Mesenchymal stem cell (in vitro differentiated cells and primary cell): ENCODE data around the gene ZWILCH. TPM values are rescaled to one million over a fixed set of nuclear protein-coding genes. Genes with fewer than 3 reads are reported as not detected.
A peak's percentile ranks its signal among the peaks of the same experiment; 100 is the strongest.

Experiments
- DNase-seq: peaks from one replicate; pipeline ENCODE4 v3.0.0-alpha.2; 2013
- H2AFZ ChIP-seq: one replicate; pipeline ENCODE4 v1.6.1; 2013; ENCODE audit warnings: low read depth, mild to moderate bottlenecking, control low read depth, inconsistent platforms, low read length, moderate library complexity
- H2AK5ac ChIP-seq: 2 replicates; pipeline ENCODE4 v1.6.1; 2013; ENCODE audit warnings: low read length, moderate library complexity, mild to moderate bottlenecking, inconsistent platforms; ENCODE audit not compliant: severe bottlenecking
- H2BK120ac ChIP-seq: one replicate; pipeline ENCODE4 v1.6.1; 2013; ENCODE audit warnings: low read depth, mild to moderate bottlenecking, inconsistent platforms, low read length, moderate library complexity
- H2BK12ac ChIP-seq, 2 experiments: one replicate each; pipeline ENCODE4 v1.6.1; 2013; ENCODE audit warnings: inconsistent platforms in 2 of 2, low read length in 2 of 2, mild to moderate bottlenecking in 2 of 2, moderate library complexity in 2 of 2, control low read depth in 1 of 2
- H2BK15ac ChIP-seq: one replicate; pipeline ENCODE4 v1.6.1; 2013; ENCODE audit warnings: mild to moderate bottlenecking, low read depth, inconsistent platforms; ENCODE audit not compliant: poor library complexity, severe bottlenecking
- H2BK5ac ChIP-seq: 2 replicates; pipeline ENCODE4 v1.6.1; 2013; ENCODE audit warnings: low read depth, mild to moderate bottlenecking, low read length, control low read depth, inconsistent platforms; ENCODE audit not compliant: poor library complexity, severe bottlenecking
- H3K14ac ChIP-seq, 2 experiments: one replicate each; pipeline ENCODE4 v1.6.1; 2013; ENCODE audit warnings: inconsistent platforms in 2 of 2, low read length in 2 of 2, control low read depth in 1 of 2, mild to moderate bottlenecking in 1 of 2, moderate library complexity in 1 of 2
- H3K18ac ChIP-seq, 2 experiments: one replicate each; pipeline ENCODE4 v1.6.1; 2013; ENCODE audit warnings: inconsistent platforms in 2 of 2, low read length in 2 of 2, control low read depth in 1 of 2, low read depth in 1 of 2, mild to moderate bottlenecking in 1 of 2
- H3K23ac ChIP-seq, 2 experiments: one replicate each; pipeline ENCODE4 v1.6.1; 2013; ENCODE audit warnings: inconsistent platforms in 2 of 2, low read length in 2 of 2, mild to moderate bottlenecking in 2 of 2, moderate library complexity in 2 of 2, control low read depth in 1 of 2
- H3K27ac ChIP-seq: 2 replicates; pipeline ENCODE4 v1.5.1; 2013; ENCODE audit warnings: mild to moderate bottlenecking, moderate library complexity, low read length, control low read depth, inconsistent platforms; ENCODE audit not compliant: poor library complexity, severe bottlenecking
- H3K27me3 ChIP-seq, 2 experiments: 2 replicates each; pipeline versions ENCODE4 v1.6.1 to v1.7.0; 2013; ENCODE audit warnings: low read length in 2 of 2, mild to moderate bottlenecking in 2 of 2, moderate library complexity in 2 of 2, control low read depth in 1 of 2, inconsistent platforms in 1 of 2; ENCODE audit not compliant: control insufficient read depth in 1 of 2, insufficient read depth in 1 of 2
- H3K36me3 ChIP-seq, 2 experiments: 2 replicates each; pipeline versions ENCODE4 v1.6.1 to v1.7.0; 2013; ENCODE audit warnings: low read length in 2 of 2, control low read depth in 1 of 2, inconsistent platforms in 1 of 2, low read depth in 1 of 2, mild to moderate bottlenecking in 1 of 2; ENCODE audit not compliant: insufficient read depth in 2 of 2, control insufficient read depth in 1 of 2
- H3K4ac ChIP-seq, 2 experiments: one replicate each; pipeline ENCODE4 v1.6.1; 2013; ENCODE audit warnings: inconsistent platforms in 2 of 2, low read length in 2 of 2, mild to moderate bottlenecking in 2 of 2, moderate library complexity in 2 of 2, control low read depth in 1 of 2, low read depth in 1 of 2
- H3K4me1 ChIP-seq: 2 replicates; pipeline ENCODE4 v1.6.1; 2013; ENCODE audit warnings: low read depth, low read length, control low read depth; ENCODE audit not compliant: control insufficient read depth, insufficient read depth
- H3K4me2 ChIP-seq: 2 replicates; pipeline ENCODE4 v1.6.1; 2013; ENCODE audit warnings: low read length, mild to moderate bottlenecking, inconsistent platforms; ENCODE audit not compliant: poor library complexity, severe bottlenecking
- H3K4me3 ChIP-seq, 2 experiments: 2 replicates each; pipeline versions ENCODE4 v1.5.1 to v1.7.0; 2013; ENCODE audit warnings: low read length in 2 of 2, mild to moderate bottlenecking in 2 of 2, control low read depth in 1 of 2, low read depth in 1 of 2; ENCODE audit not compliant: insufficient read depth in 1 of 2
- H3K79me1 ChIP-seq: replicated peaks from 2 replicates; pipeline ENCODE4 v1.6.1; 2013; ENCODE audit warnings: mild to moderate bottlenecking, control low read depth, low read length, inconsistent platforms; ENCODE audit not compliant: poor library complexity, severe bottlenecking
- H3K9ac ChIP-seq: 2 replicates; pipeline ENCODE4 v1.7.0; 2013; ENCODE audit warnings: mild to moderate bottlenecking, low read length, moderate library complexity
- H3K9me3 ChIP-seq: 2 replicates; pipeline ENCODE4 v1.7.0; 2013; ENCODE audit warnings: mild to moderate bottlenecking, low read length; ENCODE audit not compliant: control insufficient read depth
- H4K8ac ChIP-seq: one replicate; pipeline ENCODE4 v1.6.1; 2013; ENCODE audit warnings: inconsistent platforms, mild to moderate bottlenecking, low read length, moderate library complexity
- H4K91ac ChIP-seq: one replicate; pipeline ENCODE4 v1.6.1; 2013; ENCODE audit warnings: mild to moderate bottlenecking, low read length, inconsistent platforms
- WGBS: methylation state at CpG from one replicate; pipeline ENCODE4 v1.1.7; 2013; ENCODE audit warnings: mixed read lengths; 5-methylcytosine and 5-hydroxymethylcytosine counted together
- polyA plus RNA-seq, 2 experiments: library from polyadenylated mRNA; stranded (reverse); fragments of 200-250 nt; gene quantifications; one replicate each; pipeline ENCODE4 v1.2.3, GENCODE V29; 2013

Gene ZWILCH
- polyA plus RNA-seq (2013, experiment 1 of 2): 6.7 TPM
- polyA plus RNA-seq (2013, experiment 2 of 2): 7.0 TPM

DNA sequence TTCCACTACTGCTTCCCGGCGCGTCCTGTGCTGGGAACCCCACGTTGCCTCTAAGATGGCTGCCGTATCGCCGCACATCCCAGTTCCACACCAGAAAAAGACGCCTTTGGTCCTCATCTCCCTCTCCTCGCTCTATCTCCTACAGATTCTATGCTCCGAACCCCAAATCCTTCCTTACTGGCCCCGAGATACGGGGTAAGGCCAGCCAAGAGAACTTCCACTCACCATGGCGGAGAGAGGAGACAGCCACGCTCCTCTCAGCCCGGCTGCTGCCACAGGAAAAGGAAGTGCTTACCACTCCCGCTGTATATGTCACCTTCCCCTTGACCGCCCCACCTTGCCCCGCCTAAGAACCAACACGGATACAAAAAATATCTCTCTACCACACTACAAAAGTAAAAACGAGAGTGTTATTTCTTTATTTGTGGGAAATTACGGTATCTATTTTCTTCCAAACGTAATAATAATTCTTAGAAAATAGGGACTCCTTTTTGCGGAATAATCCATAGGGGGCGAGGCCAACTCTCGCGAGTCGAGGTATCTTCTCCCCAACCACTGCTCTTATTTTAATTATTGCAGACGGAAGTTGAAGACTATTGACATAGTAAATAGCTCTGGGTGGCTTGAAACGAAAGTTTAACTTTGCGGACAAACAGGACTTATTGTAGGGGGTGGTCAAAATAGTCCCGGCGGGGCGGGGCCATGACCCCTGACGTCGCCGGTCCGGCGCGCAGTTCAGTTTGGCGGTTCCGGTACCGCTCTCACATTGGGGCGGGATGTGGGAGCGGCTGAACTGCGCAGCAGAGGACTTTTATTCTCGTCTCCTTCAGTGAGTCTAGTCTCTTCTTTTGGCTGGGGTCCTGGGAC, at the start of gene ZWILCH, which contains the start of gene RPL4:
Gene ZWILCH, plus strand, starts transcription at position 764 of the 867 bp plus-strand sequence. Its CDS starts 13 bp downstream, at position 777.
Gene RPL4, minus strand, starts transcription at position 293 of the 867 bp plus-strand sequence. Its CDS starts 65 bp downstream, at position 228.
- no peaks in the 10 kb centered on the region for H3K9me3 ChIP-seq
- under 1% methylated on average over 39 of the region's 46 CpGs for WGBS

DNA sequence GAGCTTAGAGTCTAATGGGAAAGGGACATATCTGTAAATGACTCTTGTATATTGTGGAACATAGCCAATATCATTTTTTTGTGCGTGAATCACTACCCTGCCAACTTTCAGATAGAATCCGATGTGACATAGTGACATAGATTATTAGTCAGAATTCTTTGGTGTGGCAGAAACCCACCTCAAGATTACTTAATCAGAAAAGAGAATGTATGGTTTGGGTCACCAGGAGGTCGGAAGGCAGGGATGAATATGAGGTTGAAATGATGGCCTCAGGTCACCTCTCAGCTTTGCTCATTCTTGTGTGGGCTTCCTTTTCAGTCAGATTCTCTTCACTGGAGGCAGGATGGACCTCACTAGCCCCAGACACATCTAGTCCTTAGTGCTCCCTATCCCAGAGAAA, 48.9 kb upstream of the ZWILCH start:
- Histone ChIP-seq H2BK5ac (no peak overlapping the region), H3K9ac (no peak overlapping the region), H3K14ac (no peak overlapping the region), H2AK5ac (no peak overlapping the region), H3K79me1 (peaks cover 16% of the 10 kb centered on the region), H3K4me1 (no peaks in the 10 kb centered on the region), H2BK120ac (no peak overlapping the region), H4K91ac (no peak overlapping the region), H4K8ac (no peak overlapping the region), H3K4ac (no peak overlapping the region), H3K9me3 (no peaks in the 10 kb centered on the region), H2AFZ (no peak overlapping the region), H3K4me3 (no peak overlapping the region), H3K18ac (no peak overlapping the region), H3K27me3 (no peaks in the 10 kb centered on the region), H2BK15ac (no peak overlapping the region), H3K4me2 (no peak overlapping the region), H3K36me3 (peaks cover 11 to 29% of the 10 kb centered on the region in 2 experiments), H3K23ac (no peak overlapping the region), H2BK12ac (no peak overlapping the region), H3K27ac (no peak overlapping the region)
- no peak for DNase-seq
- WGBS: 100% methylated on average over 1 of the region's 3 CpGs

More for the DNA sequence above, at the start of gene ZWILCH, which contains the start of gene RPL4:
- Histone ChIP-seq H2BK120ac (peak within 1 kb of the TSS; percentile 29), H4K91ac (no peak within 1 kb of the TSS), H3K4ac (peak within 1 kb of the TSS in 1 of 2 experiments; percentile 86), H3K4me3 (peak within 1 kb of the TSS; percentile 75 to 93), H3K23ac (no peak within 1 kb of the TSS), H3K4me1 (peaks cover 3% of the 10 kb centered on the region), H2BK5ac (peak within 1 kb of the TSS; percentile 15), H3K27ac (peak within 1 kb of the TSS; percentile 85), H3K4me2 (peak within 1 kb of the TSS; percentile 89), H3K18ac (peak within 1 kb of the TSS; percentile 81 to 92), H3K36me3 (peaks cover 9 to 40% of the 10 kb centered on the region in 2 experiments), H2AK5ac (peak within 1 kb of the TSS; percentile 69), H3K14ac (peak within 1 kb of the TSS; percentile 23 to 86), H2AFZ (peak within 1 kb of the TSS; percentile 2), H3K27me3 (no peaks in the 10 kb centered on the region), H4K8ac (peak within 1 kb of the TSS; percentile 70), H2BK12ac (no peak within 1 kb of the TSS), H3K79me1 (no peaks in the 10 kb centered on the region), H2BK15ac (peak within 1 kb of the TSS; percentile 26), H3K9ac (peak within 1 kb of the TSS; percentile 97)
- DNase-seq: peak; percentile 96

- no peak overlapping the region for H2AK5ac ChIP-seq
- no peak overlapping the region for H3K9ac ChIP-seq
- no peak overlapping the region for H2BK15ac ChIP-seq
- no peak overlapping the region for H2BK12ac ChIP-seq
- no peak overlapping the region for H2BK120ac ChIP-seq
- no peaks in the 10 kb centered on the region for H3K9me3 ChIP-seq
- H3K23ac ChIP-seq: peak overlapping the region in 1 of 2 experiments; percentile 23
- H3K36me3 ChIP-seq: peaks cover 8 to 25% of the 10 kb centered on the region in 2 experiments
- H4K91ac ChIP-seq: no peak overlapping the region
- no peaks in the 10 kb centered on the region for H3K4me1 ChIP-seq
- H4K8ac ChIP-seq: no peak overlapping the region
- no peak overlapping the region for H3K4ac ChIP-seq
- H3K4me3 ChIP-seq: no peak overlapping the region
- no peaks in the 10 kb centered on the region for H3K27me3 ChIP-seq
- WGBS: 78% methylated on average over 3 of the region's 3 CpGs
- no peak overlapping the region for H3K18ac ChIP-seq
- H3K4me2 ChIP-seq: no peak overlapping the region
- H3K79me1 ChIP-seq: peaks cover 21% of the 10 kb centered on the region
- no peak overlapping the region for H2AFZ ChIP-seq
- peak; percentile 51 for DNase-seq
- H2BK5ac ChIP-seq: no peak overlapping the region
- H3K27ac ChIP-seq: no peak overlapping the region
- no peak overlapping the region for H3K14ac ChIP-seq
Measured at GRCh38 chr15:66459818-66460615, 45.1 kb upstream of the ZWILCH start.
